Endothelial cell of umbilical vein (primary cell): ENCODE measurements around the gene ADORA2A. TPM values are rescaled to one million over a fixed set of nuclear protein-coding genes. Genes with fewer than 3 reads are reported as not detected.

Experiments
- BruUV-seq: library from RNA; stranded (reverse); fragments of 400-500 nt; replicated peaks from 2 replicates; lab custom pipeline; 2021; lab: Mats Ljungman, UMichigan
- CTCF ChIA-PET: fragments of 300-600, 350-600 bp; sonication (Branson Sonifier 250); formaldehyde crosslinking; loops from one replicate; lab custom pipeline; 2021; ENCODE audit warnings: antibody characterized with exemption, inconsistent platforms; lab: Charles Lee
- POLR2A ChIA-PET: fragments of 300-600, 350-600 bp; sonication (Branson Sonifier 250); formaldehyde crosslinking; loops from one replicate; lab custom pipeline; 2021; ENCODE audit warnings: antibody characterized with exemption, inconsistent platforms; lab: Charles Lee
- DNase-seq: peaks from one replicate; pipeline ENCODE4 v3.0.0-alpha.2; 2011; ENCODE audit warnings: low read depth, low spot score
- FAIRE-seq: peaks from 2 replicates; lab custom pipeline; 2011; peaks lifted over from hg19 to GRCh38; lab: Jason Lieb, UNC
- H2AFZ ChIP-seq: 2 replicates; pipeline ENCODE4 v1.6.0; 2012; ENCODE audit warnings: low read depth, low read length, control low read depth, inconsistent platforms
- H3K27ac ChIP-seq: 2 replicates; pipeline ENCODE4 v1.5.1; 2011; ENCODE audit warnings: low read depth, mild to moderate bottlenecking, control low read depth, low read length, moderate library complexity; ENCODE audit not compliant: insufficient read depth
- H3K27me3 ChIP-seq, 2 experiments: 2 replicates each; pipeline versions ENCODE4 v1.6.0 to v1.6.1; 2011; ENCODE audit warnings: low read length in 2 of 2, mixed read lengths in 1 of 2; ENCODE audit not compliant: control insufficient read depth in 2 of 2, insufficient read depth in 2 of 2
- H3K36me3 ChIP-seq, 2 experiments: 2 replicates in 1 of 2; 3 replicates in 1 of 2; pipeline ENCODE4 v1.5.1; 2011; ENCODE audit warnings: low read length in 2 of 2, mild to moderate bottlenecking in 1 of 2, moderate library complexity in 1 of 2; ENCODE audit not compliant: control insufficient read depth in 2 of 2, insufficient read depth in 2 of 2; ENCODE audit errors: extremely low read depth in 1 of 2
- H3K4me1 ChIP-seq: 3 replicates; pipeline ENCODE4 v1.5.1; 2011; ENCODE audit warnings: mild to moderate bottlenecking, low read length; ENCODE audit not compliant: control insufficient read depth, insufficient read depth; ENCODE audit errors: extremely low read depth
- H3K4me2 ChIP-seq: 2 replicates; pipeline ENCODE4 v1.6.1; 2011; ENCODE audit warnings: low read length, control low read depth, mixed read lengths; ENCODE audit not compliant: insufficient read depth
- H3K4me3 ChIP-seq, 3 experiments: fragments of 200-600 bp in 1 of 3; sonication (generic), shearing (Covaris generic) in 1 of 3; replicated peaks in 1 of 3; 2 replicates each; pipeline ENCODE4 v1.5.1; 2011 to 2016; ENCODE audit warnings: control low read depth in 3 of 3, low read length in 3 of 3, mild to moderate bottlenecking in 2 of 3, inconsistent platforms in 1 of 3, low read depth in 1 of 3, moderate library complexity in 1 of 3; ENCODE audit not compliant: insufficient read depth in 1 of 3
- H3K79me2 ChIP-seq: 2 replicates; pipeline ENCODE4 v1.6.0; 2012; ENCODE audit warnings: low read length, inconsistent platforms; ENCODE audit not compliant: control insufficient read depth, insufficient read depth
- H3K9ac ChIP-seq: replicated peaks from 2 replicates; pipeline ENCODE3; 2011; ENCODE audit warnings: low read length, control low read depth; ENCODE audit not compliant: insufficient read depth; ENCODE audit errors: extremely low read depth
- H3K9me1 ChIP-seq: replicated peaks from 3 replicates; pipeline ENCODE4 v1.6.0; 2011; ENCODE audit warnings: mild to moderate bottlenecking, low read length; ENCODE audit not compliant: control insufficient read depth, insufficient read depth; ENCODE audit errors: extremely low read depth
- H3K9me3 ChIP-seq: replicated peaks from 2 replicates; pipeline ENCODE4 v1.5.1; 2012; ENCODE audit warnings: low read length, inconsistent platforms; ENCODE audit not compliant: control insufficient read depth, insufficient read depth
- H4K20me1 ChIP-seq: replicated peaks from 2 replicates; pipeline ENCODE3; 2011; ENCODE audit warnings: mild to moderate bottlenecking, low read length; ENCODE audit not compliant: control insufficient read depth, insufficient read depth; ENCODE audit errors: extremely low read depth
- CTCF ChIP-seq, 2 donors: IDR thresholded peaks; 1 replicate in 1 of 2; 2 replicates in 1 of 2; pipeline ENCODE4 v1.5.1; 2011; ENCODE audit warnings: low read length in 2 of 2, mild to moderate bottlenecking in 2 of 2, moderate library complexity in 2 of 2, control low read depth in 1 of 2, inconsistent platforms in 1 of 2, low read depth in 1 of 2; ENCODE audit not compliant: insufficient read depth in 1 of 2; ENCODE audit errors: extremely low read depth in 1 of 2
- FOS ChIP-seq: IDR thresholded peaks from 2 replicates; pipeline ENCODE4 v1.6.1; 2011; ENCODE audit warnings: mild to moderate bottlenecking, low read length, moderate library complexity, borderline replicate concordance; ENCODE audit not compliant: insufficient read depth
- POLR2A ChIP-seq: IDR thresholded peaks from 2 replicates; pipeline ENCODE4 v1.6.1; 2012; ENCODE audit warnings: low read depth, mild to moderate bottlenecking, control low read depth, low read length
- POLR2AphosphoS5 ChIP-seq: IDR thresholded peaks from 2 replicates; pipeline ENCODE4 v1.6.1; 2012; ENCODE audit warnings: low read depth, mild to moderate bottlenecking, control low read depth, low read length, moderate library complexity; ENCODE audit not compliant: insufficient read depth
- dilution Hi-C: fragments of 300-500 bp; cut with MboI; formaldehyde crosslinking; loops from one replicate; pipeline ENCODE4 v1.15.0; 2019; ENCODE audit warnings: low sequenced_read_pairs; ENCODE audit not compliant: extremely low pct_ligation_motif_present
- intact Hi-C: fragments of 100-400 bp; cut with micrococcal nuclease; formaldehyde crosslinking; loops from one replicate; pipeline ENCODE4 v1.10.0; 2022
- polyA plus RNA-seq, 4 experiments: library from polyadenylated mRNA; depleted of rRNA in 3 of 4; stranded (reverse) in 3 of 4; unstranded in 1 of 4; fragments of >200 nt; gene quantifications; 2 replicates each; pipeline versions ENCODE4 v1.2.1 to v1.2.3, GENCODE V29; 2011 to 2012; ENCODE audit warnings: missing spikeins in 1 of 4
- total RNA-seq: library from RNA; stranded (reverse); gene quantifications from 2 replicates; pipeline ENCODE4 v1.2.3, GENCODE V29; 2021

Gene ADORA2A
- total and polyA plus RNA-seq, 2 donors (not counting 3 experiments of a cell fraction or from before 2014, with no cell fraction given) = 20.0 to 33.1 TPM

- ChIA-PET CTCF (interaction anchor here (0.7 to 7.7 kb wide), 23 partner anchors 9 to 105 kb away, joined by 3 to 64 read pairs (median 5); no protein-coding TSS in a partner anchor), POLR2A (no interaction called here)
- no peaks in the 10 kb centered on the region for H4K20me1 ChIP-seq
- no peak for TF ChIP-seq POLR2AphosphoS5
- no peak for TF ChIP-seq POLR2A
- no peak for TF ChIP-seq FOS
- TF ChIP-seq CTCF (IDR thresholded peaks at IDR 0.05; ENCODE audit: extremely low read depth in 1 of 2, insufficient read depth in 1 of 2, low read depth in 1 of 2, low read length in 2 of 2) = no peak
- no TSS peak for BruUV-seq
- H3K9me1 ChIP-seq = no peaks in the 10 kb centered on the region
- H3K27me3 ChIP-seq = no peaks in the 10 kb centered on the region
- H3K79me2 ChIP-seq = no peaks in the 10 kb centered on the region
- DNase-seq (no peak), FAIRE-seq (peak; percentile 31)
- peak overlapping the region; percentile 62 for H2AFZ ChIP-seq
- peaks cover 0 to 2% of the 10 kb centered on the region in 2 experiments for H3K36me3 ChIP-seq
- H3K27ac ChIP-seq = no peak overlapping the region
- dilution Hi-C loops = no loop called here
- peak overlapping the region; percentile 10 to 82 (median 42) for H3K4me3 ChIP-seq
- peak overlapping the region; percentile 57 for H3K4me2 ChIP-seq
- intact Hi-C loops = no loop called here
- peaks cover 28% of the 10 kb centered on the region for H3K4me1 ChIP-seq
- H3K9ac ChIP-seq = peak overlapping the region; percentile 42
- H3K9me3 ChIP-seq = no peaks in the 10 kb centered on the region
Observed at GRCh38 chr22:24424001-24424900, 3.1 kb upstream of the ADORA2A start.
